ENCODE data around the gene GARS1. TPM values are rescaled to one million over a fixed set of nuclear protein-coding genes. Genes with fewer than 3 reads are reported as not detected.

GARS1 gene
- polyA plus RNA-seq, 3 donors = 46.0 to 68.4 (median 48.6) TPM

DNA sequence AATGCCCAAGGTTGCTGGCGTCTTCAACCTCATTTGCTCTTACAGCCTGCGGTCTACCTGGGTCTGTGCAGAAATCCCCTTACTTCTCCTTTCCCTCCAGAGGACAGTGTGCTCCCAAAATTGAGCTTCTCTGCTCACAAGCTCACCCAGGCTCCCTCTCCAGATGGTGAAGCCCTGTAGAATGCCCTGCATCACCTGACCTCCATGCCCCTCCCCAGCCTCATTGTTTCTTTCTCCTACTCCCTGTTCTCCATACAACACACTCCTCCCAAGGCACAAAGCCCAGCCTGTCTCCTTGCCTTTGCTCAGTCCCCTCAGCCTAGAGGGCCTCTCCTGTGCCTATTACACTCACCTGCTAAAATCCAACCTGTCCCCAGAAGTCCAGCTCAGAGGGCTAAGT, 84.1 kb downstream of the GARS1 start:
- DNase-seq = no peak
- no peak overlapping the region for H3K4me2 ChIP-seq (replicated peaks; ENCODE audit: extremely low read depth, low read length, poor library complexity, severe bottlenecking)
- H4K20me1 ChIP-seq (ENCODE audit: insufficient read depth, low read length) = no peaks in the 10 kb centered on the region
- H3K36me3 ChIP-seq (replicated peaks in 1 of 2; ENCODE audit: control insufficient read depth in 1 of 2, insufficient read depth in 2 of 2, low read length in 2 of 2) = no peaks in the 10 kb centered on the region
- H3K4me1 Mint-ChIP-seq = peaks cover 12% of the 10 kb centered on the region
- no peak overlapping the region for H2AFZ ChIP-seq (ENCODE audit: insufficient read depth, low read depth, low read length, poor library complexity, severe bottlenecking)
- peak overlapping the region in 1 of 2 donors; percentile 51 for H3K4me3 Mint-ChIP-seq
- intact Hi-C loops (cut with micrococcal nuclease) = no loop called here
- peaks cover 0 to 17% of the 10 kb centered on the region in 2 donors for H3K9me3 ChIP-seq (replicated peaks in 1 of 2; ENCODE audit: control insufficient read depth in 1 of 2, insufficient read depth in 1 of 2, low read length in 2 of 2)
- H3K9me3 Mint-ChIP-seq = peaks cover 0 to 10% (median 1%) of the 10 kb centered on the region in 7 donors
- H3K9ac ChIP-seq (ENCODE audit: insufficient read depth, low read length, poor library complexity, severe bottlenecking) = no peak overlapping the region
- H3K4me3 ChIP-seq (replicated peaks in 1 of 3; ENCODE audit: low read depth in 2 of 3, low read length in 3 of 3) = no peak overlapping the region
- TF ChIP-seq, protein P1, sequence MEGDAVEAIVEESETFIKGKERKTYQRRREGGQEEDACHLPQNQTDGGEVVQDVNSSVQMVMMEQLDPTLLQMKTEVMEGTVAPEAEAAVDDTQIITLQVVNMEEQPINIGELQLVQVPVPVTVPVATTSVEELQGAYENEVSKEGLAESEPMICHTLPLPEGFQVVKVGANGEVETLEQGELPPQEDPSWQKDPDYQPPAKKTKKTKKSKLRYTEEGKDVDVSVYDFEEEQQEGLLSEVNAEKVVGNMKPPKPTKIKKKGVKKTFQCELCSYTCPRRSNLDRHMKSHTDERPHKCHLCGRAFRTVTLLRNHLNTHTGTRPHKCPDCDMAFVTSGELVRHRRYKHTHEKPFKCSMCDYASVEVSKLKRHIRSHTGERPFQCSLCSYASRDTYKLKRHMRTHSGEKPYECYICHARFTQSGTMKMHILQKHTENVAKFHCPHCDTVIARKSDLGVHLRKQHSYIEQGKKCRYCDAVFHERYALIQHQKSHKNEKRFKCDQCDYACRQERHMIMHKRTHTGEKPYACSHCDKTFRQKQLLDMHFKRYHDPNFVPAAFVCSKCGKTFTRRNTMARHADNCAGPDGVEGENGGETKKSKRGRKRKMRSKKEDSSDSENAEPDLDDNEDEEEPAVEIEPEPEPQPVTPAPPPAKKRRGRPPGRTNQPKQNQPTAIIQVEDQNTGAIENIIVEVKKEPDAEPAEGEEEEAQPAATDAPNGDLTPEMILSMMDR (IDR thresholded peaks at IDR 0.05) = no peak
- peak overlapping the region in 1 of 7 donors; percentile 8 for H3K27ac Mint-ChIP-seq
- 56% methylated on average over 2 of the region's 2 CpGs for WGBS (ENCODE audit: insufficient coverage)
- H3K27ac ChIP-seq (ENCODE audit: low read depth in 1 of 2, low read length in 2 of 2) = no peak overlapping the region
- peaks cover 3% of the 10 kb centered on the region in 2 donors for H3K36me3 Mint-ChIP-seq
- no peaks in the 10 kb centered on the region for H3K79me2 ChIP-seq (ENCODE audit: insufficient read depth, low read length)
- H3K4me1 ChIP-seq (ENCODE audit: control insufficient read depth in 1 of 2, insufficient read depth in 2 of 2, low read length in 2 of 2) = peaks cover 10 to 15% of the 10 kb centered on the region in 2 donors
- H3K27me3 Mint-ChIP-seq (ENCODE audit: low read depth in 3 of 3) = peaks cover 49 to 64% (median 52%) of the 10 kb centered on the region in 3 donors
- peaks cover 31 to 53% of the 10 kb centered on the region in 2 donors for H3K27me3 ChIP-seq (ENCODE audit: control insufficient read depth in 2 of 2, insufficient read depth in 2 of 2, low read length in 2 of 2)

DNA sequence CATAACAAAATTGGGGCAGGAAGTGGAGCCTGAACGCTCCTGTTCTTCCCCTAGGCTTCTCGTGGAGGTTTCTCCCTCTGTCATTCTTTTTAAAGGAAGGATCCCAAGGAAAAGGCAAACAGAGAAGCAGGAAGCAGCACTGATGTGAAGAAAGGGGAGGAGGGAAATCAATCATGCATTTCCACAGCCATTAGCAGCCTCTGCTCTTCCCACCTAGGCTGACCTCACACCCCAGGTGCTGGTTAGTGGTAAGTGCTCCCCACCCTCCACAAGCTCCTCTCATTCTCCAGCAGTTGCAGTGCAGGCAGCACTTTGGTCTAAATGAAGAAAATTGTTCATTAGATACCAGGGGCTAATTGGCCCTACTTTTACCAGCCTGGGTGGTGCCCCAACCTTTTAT, 85.0 kb downstream of the GARS1 start:
- H3K79me2 ChIP-seq (ENCODE audit: insufficient read depth, low read length) = no peaks in the 10 kb centered on the region
- H3K9ac ChIP-seq (ENCODE audit: insufficient read depth, low read length, poor library complexity, severe bottlenecking) = no peak overlapping the region
- H3K9me3 Mint-ChIP-seq = peaks cover 0 to 10% (median 1%) of the 10 kb centered on the region in 7 donors
- peaks cover 34 to 61% of the 10 kb centered on the region in 2 donors for H3K27me3 ChIP-seq (ENCODE audit: control insufficient read depth in 2 of 2, insufficient read depth in 2 of 2, low read length in 2 of 2)
- no peaks in the 10 kb centered on the region for H3K36me3 ChIP-seq (replicated peaks in 1 of 2; ENCODE audit: control insufficient read depth in 1 of 2, insufficient read depth in 2 of 2, low read length in 2 of 2)
- no peak overlapping the region for H3K27ac Mint-ChIP-seq
- TF ChIP-seq, protein P1 (IDR thresholded peaks at IDR 0.05) = no peak
- H3K4me3 ChIP-seq (replicated peaks in 1 of 3; ENCODE audit: low read depth in 2 of 3, low read length in 3 of 3) = no peak overlapping the region
- no peak overlapping the region for H3K4me2 ChIP-seq (replicated peaks; ENCODE audit: extremely low read depth, low read length, poor library complexity, severe bottlenecking)
- H4K20me1 ChIP-seq (ENCODE audit: insufficient read depth, low read length) = no peaks in the 10 kb centered on the region
- H3K4me1 Mint-ChIP-seq = peaks cover 12% of the 10 kb centered on the region
- no peak overlapping the region for H3K4me3 Mint-ChIP-seq
- H3K36me3 Mint-ChIP-seq = peaks cover 3% of the 10 kb centered on the region in 2 donors
- intact Hi-C loops (cut with micrococcal nuclease) = no loop called here
- no peak overlapping the region for H3K27ac ChIP-seq (ENCODE audit: low read depth in 1 of 2, low read length in 2 of 2)
- peaks cover 54 to 73% (median 60%) of the 10 kb centered on the region in 3 donors for H3K27me3 Mint-ChIP-seq (ENCODE audit: low read depth in 3 of 3)
- no CpG with 5 or more reads among the region's 2 CpGs for WGBS (ENCODE audit: insufficient coverage)
- no peak overlapping the region for H2AFZ ChIP-seq (ENCODE audit: insufficient read depth, low read depth, low read length, poor library complexity, severe bottlenecking)
- no peak for DNase-seq
- peaks cover 10 to 15% of the 10 kb centered on the region in 2 donors for H3K4me1 ChIP-seq (ENCODE audit: control insufficient read depth in 1 of 2, insufficient read depth in 2 of 2, low read length in 2 of 2)
- H3K9me3 ChIP-seq (replicated peaks in 1 of 2; ENCODE audit: control insufficient read depth in 1 of 2, insufficient read depth in 1 of 2, low read length in 2 of 2) = peaks cover 0 to 17% of the 10 kb centered on the region in 2 donors

All from CD14-positive monocyte (primary cell).